Endothelial cell (in vitro differentiated cells): ENCODE data around the gene CYP2A13. TPM values are rescaled to one million over a fixed set of nuclear protein-coding genes. Genes with fewer than 3 reads are reported as not detected.
"Not testable (repeated sequence)": the region's sequence is repeated elsewhere in the genome, so short reads cannot be mapped to it uniquely, and the experiment has no call there.

Experiments
- DNase-seq: peaks from one replicate; pipeline ENCODE4 v3.0.0; 2021; ENCODE audit warnings: low spot score
- H3K27ac Mint-ChIP-seq: one replicate; pipeline ENCODE4 v1.8.0; 2021; ENCODE audit warnings: mixed read lengths, inconsistent platforms; ENCODE audit not compliant: unreplicated experiment
- H3K27me3 Mint-ChIP-seq: one replicate; pipeline ENCODE4 v1.8.0; 2021; ENCODE audit warnings: mild to moderate bottlenecking, moderate library complexity, mixed read lengths, inconsistent platforms; ENCODE audit not compliant: unreplicated experiment
- H3K36me3 Mint-ChIP-seq: one replicate; pipeline ENCODE4 v1.8.0; 2021; ENCODE audit warnings: mild to moderate bottlenecking, low read depth, mixed read lengths, inconsistent platforms; ENCODE audit not compliant: unreplicated experiment
- H3K4me1 Mint-ChIP-seq: one replicate; pipeline ENCODE4 v1.8.0; 2021; ENCODE audit warnings: mild to moderate bottlenecking, mixed read lengths, inconsistent platforms; ENCODE audit not compliant: unreplicated experiment
- H3K4me3 Mint-ChIP-seq: one replicate; pipeline ENCODE4 v1.8.0; 2021; ENCODE audit warnings: mild to moderate bottlenecking, mixed read lengths, inconsistent platforms; ENCODE audit not compliant: unreplicated experiment
- H3K9me3 Mint-ChIP-seq: one replicate; pipeline ENCODE4 v1.8.0; 2021; ENCODE audit warnings: mixed read lengths, inconsistent platforms; ENCODE audit not compliant: unreplicated experiment
- CTCF ChIP-seq: fragments of 200-600 bp; sonication (generic); IDR thresholded peaks from one replicate; pipeline ENCODE4 v1.5.0; 2021; ENCODE audit warnings: antibody characterized with exemption; ENCODE audit not compliant: unreplicated experiment
- total RNA-seq: library from RNA; stranded (reverse); fragmentation: NEBNext Ultra II Directional; extraction: Animal tissue kit (Norgen Biotek cat#: 25700); gene quantifications from one replicate; pipeline ENCODE4 v1.2.1, GENCODE V29; 2021; ENCODE audit not compliant: unreplicated experiment

Gene CYP2A13
- total RNA-seq, 1 donor from 2014 or later: not detected

GRCh38 chr19:41095703-41096102, 7.5 kb downstream of the CYP2A13 start:
- H3K27me3 Mint-ChIP-seq: peaks cover 20% of the 10 kb centered on the region
- no peak overlapping the region for H3K27ac Mint-ChIP-seq
- no peaks in the 10 kb centered on the region for H3K9me3 Mint-ChIP-seq
- no peak overlapping the region for H3K4me3 Mint-ChIP-seq
- TF ChIP-seq CTCF: no peak
- H3K36me3 Mint-ChIP-seq: no peaks in the 10 kb centered on the region
- DNase-seq: no peak
- peaks cover 2% of the 10 kb centered on the region for H3K4me1 Mint-ChIP-seq

GRCh38 chr19:41096353-41096752, 8.1 kb downstream of the CYP2A13 start:
- H3K27me3 Mint-ChIP-seq: peaks cover 17% of the 10 kb centered on the region
- no peaks in the 10 kb centered on the region for H3K36me3 Mint-ChIP-seq
- DNase-seq: no peak
- H3K4me3 Mint-ChIP-seq: no peak overlapping the region
- H3K27ac Mint-ChIP-seq: no peak overlapping the region
- H3K9me3 Mint-ChIP-seq: no peaks in the 10 kb centered on the region
- TF ChIP-seq CTCF: no peak
- H3K4me1 Mint-ChIP-seq: no peaks in the 10 kb centered on the region

DNA sequence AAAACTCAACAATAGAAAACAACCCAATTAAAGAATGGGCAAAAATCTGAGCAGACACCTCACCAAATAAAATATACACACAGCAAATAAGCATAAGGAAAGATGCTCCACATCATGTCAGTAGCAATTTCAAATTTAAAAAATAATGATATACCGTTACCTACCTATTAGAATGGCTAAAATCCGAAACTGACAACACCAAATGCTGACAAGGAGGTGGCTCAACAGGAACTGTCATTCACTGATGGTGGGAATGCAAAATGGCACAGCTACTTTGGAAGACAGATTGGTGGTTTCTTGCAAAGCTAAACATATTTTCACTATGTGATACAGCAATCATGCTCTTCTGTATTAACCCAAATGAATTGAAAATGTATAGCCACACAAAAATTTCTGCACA, 9.1 kb downstream of the CYP2A13 start:
- Mint-ChIP-seq H3K36me3 (peaks cover 2% of the 10 kb centered on the region), H3K27ac (no peak overlapping the region), H3K27me3 (peaks cover 15% of the 10 kb centered on the region), H3K9me3 (peaks cover 3% of the 10 kb centered on the region), H3K4me1 (no peaks in the 10 kb centered on the region), H3K4me3 (no peak overlapping the region)
- DNase-seq: no peak
- no peak for TF ChIP-seq CTCF

GRCh38 chr19:41098762-41099161, 10.5 kb downstream of the CYP2A13 start:
- Mint-ChIP-seq H3K27me3 (peaks cover 18% of the 10 kb centered on the region), H3K27ac (no peak overlapping the region), H3K9me3 (peaks cover 7% of the 10 kb centered on the region), H3K4me3 (no peak overlapping the region), H3K4me1 (no peaks in the 10 kb centered on the region), H3K36me3 (peaks cover 5% of the 10 kb centered on the region)
- TF ChIP-seq CTCF: no peak
- DNase-seq: no peak

DNA sequence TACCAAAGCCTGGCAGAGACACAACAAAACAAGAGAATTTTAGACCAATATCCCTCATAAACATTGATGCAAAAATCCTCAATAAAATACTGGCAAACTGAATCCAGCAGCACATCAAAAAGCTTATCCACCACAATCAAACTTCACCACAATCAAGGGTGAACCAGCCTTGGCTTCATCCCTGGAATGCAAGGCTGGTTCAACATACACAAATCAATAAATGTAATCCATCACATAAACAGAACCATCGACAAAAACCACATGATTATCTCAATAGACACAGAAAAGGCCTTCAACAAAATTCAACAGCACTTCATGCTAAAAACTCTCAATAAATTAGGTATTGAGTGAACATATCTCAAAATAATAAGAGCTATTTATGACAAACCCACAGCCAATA, 14.0 kb downstream of the CYP2A13 start:
- H3K4me3 Mint-ChIP-seq: peak overlapping the region; percentile 79

DNA sequence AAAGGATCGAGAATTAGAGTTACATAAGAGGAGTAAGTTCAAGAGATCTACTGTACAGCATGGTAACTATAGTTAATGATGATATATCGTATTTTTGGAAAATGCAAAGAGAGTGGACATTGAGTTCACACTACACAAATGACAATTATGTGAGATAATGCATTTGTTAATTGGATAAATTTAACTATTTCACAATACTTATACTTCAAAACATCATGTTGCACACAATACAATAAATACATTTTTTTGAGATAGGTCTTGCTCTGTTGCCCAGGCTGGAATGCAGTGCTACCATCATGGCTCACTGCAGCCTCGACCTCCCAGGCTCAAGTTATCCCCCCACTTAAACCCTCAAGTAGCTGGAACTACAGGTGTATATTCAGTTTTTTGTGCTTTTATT, 17.9 kb downstream of the CYP2A13 start:
- Mint-ChIP-seq H3K4me1 (no peaks in the 10 kb centered on the region), H3K4me3 (no peak overlapping the region), H3K27ac (no peak overlapping the region), H3K27me3 (peaks cover 6% of the 10 kb centered on the region), H3K36me3 (peaks cover 5% of the 10 kb centered on the region), H3K9me3 (peaks cover 15% of the 10 kb centered on the region)
- no peak for DNase-seq
- no peak for TF ChIP-seq CTCF

More for the DNA sequence above, 14.0 kb downstream of the CYP2A13 start:
- H3K4me1 Mint-ChIP-seq, DNase-seq, H3K36me3 Mint-ChIP-seq, H3K27ac Mint-ChIP-seq: not testable (repeated sequence)
- peaks cover 12% of the 10 kb centered on the region for H3K27me3 Mint-ChIP-seq
- H3K9me3 Mint-ChIP-seq: peaks cover 15% of the 10 kb centered on the region
